ENCODE data around the gene ALK. TPM values are rescaled to one million over a fixed set of nuclear protein-coding genes. Genes with fewer than 3 reads are reported as not detected.

Gene ALK
- polyA plus RNA-seq, 1 of the 3 experiments (the other 2 are of a cell fraction) = 0.30 TPM

DNA sequence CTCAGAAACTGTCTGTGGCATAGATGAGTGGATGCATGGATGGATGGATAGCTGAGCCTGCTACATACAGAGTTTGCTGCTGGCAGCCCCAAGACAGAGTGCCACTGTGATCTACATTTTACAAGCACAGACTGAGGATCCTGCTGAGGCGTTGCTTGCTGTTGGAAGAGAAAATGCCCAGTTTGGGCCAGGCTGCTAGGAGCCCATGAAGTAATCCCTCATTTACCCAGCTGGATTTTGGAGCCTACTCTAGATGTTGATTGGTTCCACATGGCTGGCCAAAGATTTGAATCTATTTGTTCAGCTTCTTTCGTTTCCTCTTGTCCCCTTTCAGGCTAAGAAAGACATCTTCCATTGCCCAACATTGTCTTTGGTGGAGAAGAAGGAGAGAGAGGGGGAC is 544.8 kb downstream of the ALK start:
- TF ChIP-seq, protein P1, sequence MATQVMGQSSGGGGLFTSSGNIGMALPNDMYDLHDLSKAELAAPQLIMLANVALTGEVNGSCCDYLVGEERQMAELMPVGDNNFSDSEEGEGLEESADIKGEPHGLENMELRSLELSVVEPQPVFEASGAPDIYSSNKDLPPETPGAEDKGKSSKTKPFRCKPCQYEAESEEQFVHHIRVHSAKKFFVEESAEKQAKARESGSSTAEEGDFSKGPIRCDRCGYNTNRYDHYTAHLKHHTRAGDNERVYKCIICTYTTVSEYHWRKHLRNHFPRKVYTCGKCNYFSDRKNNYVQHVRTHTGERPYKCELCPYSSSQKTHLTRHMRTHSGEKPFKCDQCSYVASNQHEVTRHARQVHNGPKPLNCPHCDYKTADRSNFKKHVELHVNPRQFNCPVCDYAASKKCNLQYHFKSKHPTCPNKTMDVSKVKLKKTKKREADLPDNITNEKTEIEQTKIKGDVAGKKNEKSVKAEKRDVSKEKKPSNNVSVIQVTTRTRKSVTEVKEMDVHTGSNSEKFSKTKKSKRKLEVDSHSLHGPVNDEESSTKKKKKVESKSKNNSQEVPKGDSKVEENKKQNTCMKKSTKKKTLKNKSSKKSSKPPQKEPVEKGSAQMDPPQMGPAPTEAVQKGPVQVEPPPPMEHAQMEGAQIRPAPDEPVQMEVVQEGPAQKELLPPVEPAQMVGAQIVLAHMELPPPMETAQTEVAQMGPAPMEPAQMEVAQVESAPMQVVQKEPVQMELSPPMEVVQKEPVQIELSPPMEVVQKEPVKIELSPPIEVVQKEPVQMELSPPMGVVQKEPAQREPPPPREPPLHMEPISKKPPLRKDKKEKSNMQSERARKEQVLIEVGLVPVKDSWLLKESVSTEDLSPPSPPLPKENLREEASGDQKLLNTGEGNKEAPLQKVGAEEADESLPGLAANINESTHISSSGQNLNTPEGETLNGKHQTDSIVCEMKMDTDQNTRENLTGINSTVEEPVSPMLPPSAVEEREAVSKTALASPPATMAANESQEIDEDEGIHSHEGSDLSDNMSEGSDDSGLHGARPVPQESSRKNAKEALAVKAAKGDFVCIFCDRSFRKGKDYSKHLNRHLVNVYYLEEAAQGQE (IDR thresholded peaks at IDR 0.05; ENCODE audit: low read depth, low read length) = no peak
- no peak for TF ChIP-seq TCF12 (IDR thresholded peaks at IDR 0.05)
- no peak for TF ChIP-seq EP300 (IDR thresholded peaks at IDR 0.05; ENCODE audit: borderline replicate concordance in 1 of 2, low read depth in 1 of 2, low read length in 1 of 2)
- no peak overlapping the region for H3K9ac ChIP-seq
- H3K4me2 ChIP-seq = no peak overlapping the region
- H2AFZ ChIP-seq (ENCODE audit: low read depth) = no peak overlapping the region
- no peaks in the 10 kb centered on the region for H3K79me2 ChIP-seq (ENCODE audit: insufficient read depth)
- H3K27ac ChIP-seq (ENCODE audit: low read depth in 2 of 2, low read length in 1 of 2) = no peak overlapping the region; a peak in 1 of 4 replicates
- no peaks in the 10 kb centered on the region for H3K9me2 ChIP-seq
- no peaks in the 10 kb centered on the region for H3K9me3 ChIP-seq
- CTCF ChIA-PET = no interaction called here
- 12% methylated on average over 2 of the region's 2 CpGs for WGBS (ENCODE audit: low lambda C conversion rate)
- no peaks in the 10 kb centered on the region for H4K20me1 ChIP-seq (ENCODE audit: insufficient read depth)
- H3K36me3 ChIP-seq (replicated peaks in 1 of 2; ENCODE audit: control insufficient read depth in 1 of 2, insufficient read depth in 2 of 2, low read length in 1 of 2) = no peaks in the 10 kb centered on the region
- no peak overlapping the region; a peak in 1 of 4 replicates for H3K4me3 ChIP-seq (ENCODE audit: low read depth in 2 of 2, low read length in 1 of 2)
- H3K4me1 ChIP-seq (ENCODE audit: control insufficient read depth in 1 of 2, insufficient read depth in 2 of 2, low read depth in 1 of 2, low read length in 1 of 2) = peaks cover 0 to 14% of the 10 kb centered on the region in 2 experiments; a peak in 1 of 4 replicates
- DNase-seq = no peak
- H3K27me3 ChIP-seq (ENCODE audit: insufficient read depth) = 0 out of 2 replicates have a peak, but pooled peaks cover 4% of the 10 kb centered on the region
- H3F3A ChIP-seq (replicated peaks; ENCODE audit: insufficient read depth) = no peaks in the 10 kb centered on the region
- POLR2A ChIA-PET = interaction anchor here (0.7 kb wide), 1 partner anchor 141 kb away, joined by 4 read pairs; no protein-coding TSS in a partner anchor

DNA sequence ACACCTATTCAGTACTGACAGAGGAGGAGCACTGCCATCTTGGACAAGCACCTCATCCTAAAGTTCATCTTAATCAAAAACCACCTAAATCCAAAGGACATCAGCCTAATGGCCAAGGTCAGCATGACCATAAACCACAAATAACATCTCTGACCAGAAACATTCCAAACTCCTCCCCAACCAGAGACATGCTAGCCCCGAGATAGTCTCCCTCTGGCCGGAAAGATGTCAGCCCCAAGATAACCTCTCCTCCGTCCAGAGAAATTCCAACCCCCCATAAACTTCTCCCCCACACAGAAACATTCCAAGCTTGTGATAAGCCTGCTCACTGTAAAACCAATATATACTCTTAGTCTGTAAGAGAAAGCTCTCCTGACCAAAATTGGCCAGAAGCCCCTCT is 545.5 kb downstream of the ALK start:
- Histone ChIP-seq H3K79me2 (ENCODE audit: insufficient read depth) (no peaks in the 10 kb centered on the region), H3K27me3 (ENCODE audit: insufficient read depth) (no peaks in the 10 kb centered on the region), H3K27ac (ENCODE audit: low read depth in 2 of 2, low read length in 1 of 2) (no peak overlapping the region; a peak in 1 of 4 replicates), H3K9ac (no peak overlapping the region), H2AFZ (ENCODE audit: low read depth) (no peak overlapping the region), H3K9me2 (no peaks in the 10 kb centered on the region), H3K4me3 (ENCODE audit: low read depth in 2 of 2, low read length in 1 of 2) (no peak overlapping the region), H3K36me3 (replicated peaks in 1 of 2; ENCODE audit: control insufficient read depth in 1 of 2, insufficient read depth in 2 of 2, low read length in 1 of 2) (no peaks in the 10 kb centered on the region), H3K4me1 (ENCODE audit: control insufficient read depth in 1 of 2, insufficient read depth in 2 of 2, low read depth in 1 of 2, low read length in 1 of 2) (peaks cover 0 to 17% of the 10 kb centered on the region in 2 experiments; a peak in 1 of 4 replicates), H3K4me2 (no peak overlapping the region), H3K9me3 (no peaks in the 10 kb centered on the region), H4K20me1 (ENCODE audit: insufficient read depth) (no peaks in the 10 kb centered on the region), H3F3A (replicated peaks; ENCODE audit: insufficient read depth) (no peaks in the 10 kb centered on the region)
- DNase-seq = no peak
- ChIA-PET POLR2A (no interaction called here), CTCF (no interaction called here)
- WGBS (ENCODE audit: low lambda C conversion rate) = 35% methylated on average over 3 of the region's 3 CpGs
- TF ChIP-seq, protein P2, sequence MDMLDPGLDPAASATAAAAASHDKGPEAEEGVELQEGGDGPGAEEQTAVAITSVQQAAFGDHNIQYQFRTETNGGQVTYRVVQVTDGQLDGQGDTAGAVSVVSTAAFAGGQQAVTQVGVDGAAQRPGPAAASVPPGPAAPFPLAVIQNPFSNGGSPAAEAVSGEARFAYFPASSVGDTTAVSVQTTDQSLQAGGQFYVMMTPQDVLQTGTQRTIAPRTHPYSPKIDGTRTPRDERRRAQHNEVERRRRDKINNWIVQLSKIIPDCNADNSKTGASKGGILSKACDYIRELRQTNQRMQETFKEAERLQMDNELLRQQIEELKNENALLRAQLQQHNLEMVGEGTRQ (IDR thresholded peaks at IDR 0.05; ENCODE audit: borderline replicate concordance, low read depth, low read length) = no peak
- TF ChIP-seq RXRA (IDR thresholded peaks at IDR 0.05; ENCODE audit: borderline replicate concordance, low read depth) = no peak
- TF ChIP-seq SIN3A (IDR thresholded peaks at IDR 0.05; ENCODE audit: borderline replicate concordance, low read depth, low read length) = no peak
- no peak for TF ChIP-seq GABPA (IDR thresholded peaks at IDR 0.05; ENCODE audit: low read depth)
- no peak for TF ChIP-seq EZH2phosphoT487 (IDR thresholded peaks at IDR 0.05; ENCODE audit: borderline replicate concordance, low read depth)
- no peak for TF ChIP-seq ELF1 (IDR thresholded peaks at IDR 0.05)
- no peak for TF ChIP-seq CHD2 (IDR thresholded peaks at IDR 0.05; ENCODE audit: low read length, partially characterized antibody)
- TF ChIP-seq EP300 (IDR thresholded peaks at IDR 0.05; ENCODE audit: borderline replicate concordance in 1 of 2, low read depth in 1 of 2, low read length in 1 of 2) = no peak
- no peak for TF ChIP-seq TAF1 (IDR thresholded peaks at IDR 0.05; ENCODE audit: borderline replicate concordance, low read depth, low read length)
- TF ChIP-seq, protein P3, sequence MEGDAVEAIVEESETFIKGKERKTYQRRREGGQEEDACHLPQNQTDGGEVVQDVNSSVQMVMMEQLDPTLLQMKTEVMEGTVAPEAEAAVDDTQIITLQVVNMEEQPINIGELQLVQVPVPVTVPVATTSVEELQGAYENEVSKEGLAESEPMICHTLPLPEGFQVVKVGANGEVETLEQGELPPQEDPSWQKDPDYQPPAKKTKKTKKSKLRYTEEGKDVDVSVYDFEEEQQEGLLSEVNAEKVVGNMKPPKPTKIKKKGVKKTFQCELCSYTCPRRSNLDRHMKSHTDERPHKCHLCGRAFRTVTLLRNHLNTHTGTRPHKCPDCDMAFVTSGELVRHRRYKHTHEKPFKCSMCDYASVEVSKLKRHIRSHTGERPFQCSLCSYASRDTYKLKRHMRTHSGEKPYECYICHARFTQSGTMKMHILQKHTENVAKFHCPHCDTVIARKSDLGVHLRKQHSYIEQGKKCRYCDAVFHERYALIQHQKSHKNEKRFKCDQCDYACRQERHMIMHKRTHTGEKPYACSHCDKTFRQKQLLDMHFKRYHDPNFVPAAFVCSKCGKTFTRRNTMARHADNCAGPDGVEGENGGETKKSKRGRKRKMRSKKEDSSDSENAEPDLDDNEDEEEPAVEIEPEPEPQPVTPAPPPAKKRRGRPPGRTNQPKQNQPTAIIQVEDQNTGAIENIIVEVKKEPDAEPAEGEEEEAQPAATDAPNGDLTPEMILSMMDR (IDR thresholded peaks at IDR 0.05) = no peak
- TF ChIP-seq SMC3 (IDR thresholded peaks at IDR 0.05; ENCODE audit: low read depth, low read length) = no peak
- TF ChIP-seq TCF12 (IDR thresholded peaks at IDR 0.05) = no peak
- TF ChIP-seq, protein P1 (IDR thresholded peaks at IDR 0.05; ENCODE audit: low read depth, low read length) = no peak
- TF ChIP-seq NRF1 (IDR thresholded peaks at IDR 0.05; ENCODE audit: low read depth, low read length) = no peak
- TF ChIP-seq FOXM1 (IDR thresholded peaks at IDR 0.05; ENCODE audit: low read depth) = no peak
